Vagina (tissue), 2 donors: ENCODE data around the gene FAIM2. TPM values are rescaled to one million over a fixed set of nuclear protein-coding genes. Genes with fewer than 3 reads are reported as not detected.

Experiments
- DNase-seq, 2 donors: peaks; one replicate each; pipeline ENCODE4 v3.0.0-alpha.2; 2017; ENCODE audit errors: extremely low spot score in 2 of 2
- H3K27ac ChIP-seq: fragments of 200-600 bp; sonication (generic); one replicate; pipeline ENCODE4 v1.5.1; 2019
- H3K27me3 ChIP-seq: fragments of 200-600 bp; sonication (generic); one replicate; pipeline ENCODE4 v1.5.1; 2019
- H3K36me3 ChIP-seq, 2 donors: fragments of 200-600 bp; sonication (generic); one replicate each; pipeline ENCODE4 v1.5.1; 2017 to 2019
- H3K4me1 ChIP-seq: fragments of 200-600 bp; sonication (generic); one replicate; pipeline ENCODE4 v1.5.1; 2019
- H3K4me3 ChIP-seq, 2 donors: fragments of 200-600 bp; sonication (generic); 1 replicate in 1 of 2; 2 replicates in 1 of 2; pipeline ENCODE4 v1.5.1; 2016 to 2019
- H3K9me3 ChIP-seq: fragments of 200-600 bp; sonication (generic); one replicate; pipeline ENCODE4 v1.5.1; 2019
- POLR2A ChIP-seq, 2 donors: fragments of 450-650 bp; IDR thresholded peaks; one replicate each; pipeline ENCODE4 v1.6.1; 2017; ENCODE audit warnings: antibody characterized with exemption in 2 of 2, mild to moderate bottlenecking in 2 of 2, moderate library complexity in 2 of 2
- POLR2AphosphoS5 ChIP-seq, 2 donors: sonication (generic); formaldehyde crosslinking; IDR thresholded peaks; one replicate each; pipeline ENCODE4 v1.9.0; 2017; ENCODE audit warnings: antibody characterized with exemption in 2 of 2, mild to moderate bottlenecking in 2 of 2, low read depth in 1 of 2; ENCODE audit not compliant: insufficient read depth in 1 of 2
- intact Hi-C: fragments of 100-400 bp; cut with DNase I; formaldehyde crosslinking; loops from one replicate; pipeline ENCODE4 v1.15.1; 2023
- total RNA-seq: library from RNA; depleted of rRNA; stranded (reverse); fragments of >200 nt; gene quantifications from one replicate; pipeline ENCODE4 v1.2.3, GENCODE V29; 2016
- TF ChIP-seq, protein P1 (sequence below), 3 experiments: fragments of 450-650 bp in 2 of 3; fragments of 200-600 bp in 1 of 3; sonication (generic) in 1 of 3; IDR thresholded peaks; one replicate each; pipeline ENCODE4 v1.5.1; 2017 to 2019; ENCODE audit warnings: antibody characterized with exemption in 3 of 3, mild to moderate bottlenecking in 2 of 3, moderate library complexity in 2 of 3

The FAIM2 gene
- total RNA-seq, 1 donor from 2014 or later: 19.4 TPM

DNA sequence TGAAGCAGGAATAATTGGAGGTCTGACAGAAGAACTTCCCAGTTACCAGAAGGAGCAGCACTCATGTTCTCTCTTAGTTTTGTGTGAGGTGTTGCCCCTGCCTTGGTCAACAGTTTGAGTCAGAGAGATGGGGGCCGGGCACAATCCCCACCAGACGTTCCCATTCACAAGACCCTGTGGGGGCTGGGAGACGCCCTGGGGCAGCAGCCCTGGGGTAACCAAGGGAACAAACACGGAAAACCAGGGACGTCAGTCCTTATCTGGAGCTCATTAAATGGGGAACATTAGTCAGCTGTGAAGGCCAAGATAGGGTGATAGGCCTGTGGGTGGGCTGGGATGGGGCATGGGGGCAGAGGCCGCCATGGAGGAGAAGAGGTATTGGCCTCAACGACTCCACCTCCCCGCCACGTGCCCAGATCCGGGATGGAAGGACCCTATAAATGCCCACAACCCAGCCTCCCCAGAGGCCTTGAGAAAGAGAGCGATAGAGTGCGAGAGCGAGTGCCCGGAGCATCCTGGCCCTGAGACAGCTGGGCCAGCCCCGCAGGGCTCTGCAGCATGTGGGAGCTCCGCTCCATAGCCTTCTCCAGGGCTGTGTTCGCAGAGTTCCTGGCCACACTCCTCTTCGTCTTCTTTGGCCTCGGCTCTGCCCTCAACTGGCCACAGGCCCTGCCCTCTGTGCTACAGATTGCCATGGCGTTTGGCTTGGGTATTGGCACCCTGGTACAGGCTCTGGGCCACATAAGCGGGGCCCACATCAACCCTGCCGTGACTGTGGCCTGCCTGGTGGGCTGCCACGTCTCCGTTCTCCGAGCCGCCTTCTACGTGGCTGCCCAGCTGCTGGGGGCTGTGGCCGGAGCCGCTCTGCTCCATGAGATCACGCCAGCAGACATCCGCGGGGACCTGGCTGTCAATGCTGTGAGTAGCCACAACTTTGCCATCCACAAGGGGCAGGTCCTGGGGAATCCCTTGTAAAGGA lies 46.9 kb upstream of the FAIM2 start, which contains the start of gene AQP2:
AQP2 (plus strand) TSS at position 465 of the 979 bp plus-strand sequence; CDS start at position 559, 94 bp downstream.
- H3K27me3 ChIP-seq: no peaks in the 10 kb centered on the region

DNA sequence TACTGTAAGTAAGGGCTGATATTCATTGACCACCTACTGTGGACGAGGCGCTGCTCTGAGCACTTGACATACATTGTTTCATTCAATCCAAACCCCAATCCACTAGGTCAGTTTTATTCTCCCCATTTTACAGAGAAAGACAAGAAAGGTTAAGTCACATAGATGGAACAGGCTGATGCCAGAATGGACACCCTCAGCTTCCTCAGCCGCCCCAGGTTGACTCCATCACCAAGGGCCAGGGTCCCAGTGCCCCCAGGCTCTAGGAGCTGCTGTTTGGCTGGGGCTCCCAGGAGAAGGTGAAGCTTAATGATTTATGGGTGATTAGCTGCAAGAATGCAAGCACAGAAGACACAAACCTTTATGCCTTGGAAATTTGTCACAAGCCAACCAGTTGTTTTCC lies 46.2 kb upstream of the FAIM2 start:
- Histone ChIP-seq H3K27me3 (no peaks in the 10 kb centered on the region), H3K9me3 (no peaks in the 10 kb centered on the region), H3K36me3 (no peaks in the 10 kb centered on the region), H3K4me1 (peaks cover 11% of the 10 kb centered on the region), H3K27ac (no peak overlapping the region), H3K4me3 (no peak overlapping the region)
- intact Hi-C loops: loop anchor here (5.0 kb wide), 1 partner anchor 83 kb away; no protein-coding TSS in a partner anchor
- TF ChIP-seq, protein P1, sequence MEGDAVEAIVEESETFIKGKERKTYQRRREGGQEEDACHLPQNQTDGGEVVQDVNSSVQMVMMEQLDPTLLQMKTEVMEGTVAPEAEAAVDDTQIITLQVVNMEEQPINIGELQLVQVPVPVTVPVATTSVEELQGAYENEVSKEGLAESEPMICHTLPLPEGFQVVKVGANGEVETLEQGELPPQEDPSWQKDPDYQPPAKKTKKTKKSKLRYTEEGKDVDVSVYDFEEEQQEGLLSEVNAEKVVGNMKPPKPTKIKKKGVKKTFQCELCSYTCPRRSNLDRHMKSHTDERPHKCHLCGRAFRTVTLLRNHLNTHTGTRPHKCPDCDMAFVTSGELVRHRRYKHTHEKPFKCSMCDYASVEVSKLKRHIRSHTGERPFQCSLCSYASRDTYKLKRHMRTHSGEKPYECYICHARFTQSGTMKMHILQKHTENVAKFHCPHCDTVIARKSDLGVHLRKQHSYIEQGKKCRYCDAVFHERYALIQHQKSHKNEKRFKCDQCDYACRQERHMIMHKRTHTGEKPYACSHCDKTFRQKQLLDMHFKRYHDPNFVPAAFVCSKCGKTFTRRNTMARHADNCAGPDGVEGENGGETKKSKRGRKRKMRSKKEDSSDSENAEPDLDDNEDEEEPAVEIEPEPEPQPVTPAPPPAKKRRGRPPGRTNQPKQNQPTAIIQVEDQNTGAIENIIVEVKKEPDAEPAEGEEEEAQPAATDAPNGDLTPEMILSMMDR (IDR thresholded peaks at IDR 0.05): no peak
- TF ChIP-seq POLR2AphosphoS5 (IDR thresholded peaks at IDR 0.05; ENCODE audit: insufficient read depth in 1 of 2, low read depth in 1 of 2) (no peak), POLR2A (IDR thresholded peaks at IDR 0.05) (no peak)
- no peak for DNase-seq

More for the DNA sequence above, 46.9 kb upstream of the FAIM2 start, which contains the start of gene AQP2:
- DNase-seq: no peak
- Histone ChIP-seq H3K27ac (no peak within 1 kb of the TSS), H3K4me3 (no peak within 1 kb of the TSS), H3K9me3 (no peaks in the 10 kb centered on the region), H3K36me3 (no peaks in the 10 kb centered on the region), H3K4me1 (peaks cover 5% of the 10 kb centered on the region)
- TF ChIP-seq, protein P1 (IDR thresholded peaks at IDR 0.05): no peak
- no peak for TF ChIP-seq POLR2AphosphoS5 (IDR thresholded peaks at IDR 0.05; ENCODE audit: insufficient read depth in 1 of 2, low read depth in 1 of 2)
- TF ChIP-seq POLR2A (IDR thresholded peaks at IDR 0.05): no peak
- intact Hi-C loops: loop anchor here (5.0 kb wide), 1 partner anchor 83 kb away; no protein-coding TSS in a partner anchor

DNA sequence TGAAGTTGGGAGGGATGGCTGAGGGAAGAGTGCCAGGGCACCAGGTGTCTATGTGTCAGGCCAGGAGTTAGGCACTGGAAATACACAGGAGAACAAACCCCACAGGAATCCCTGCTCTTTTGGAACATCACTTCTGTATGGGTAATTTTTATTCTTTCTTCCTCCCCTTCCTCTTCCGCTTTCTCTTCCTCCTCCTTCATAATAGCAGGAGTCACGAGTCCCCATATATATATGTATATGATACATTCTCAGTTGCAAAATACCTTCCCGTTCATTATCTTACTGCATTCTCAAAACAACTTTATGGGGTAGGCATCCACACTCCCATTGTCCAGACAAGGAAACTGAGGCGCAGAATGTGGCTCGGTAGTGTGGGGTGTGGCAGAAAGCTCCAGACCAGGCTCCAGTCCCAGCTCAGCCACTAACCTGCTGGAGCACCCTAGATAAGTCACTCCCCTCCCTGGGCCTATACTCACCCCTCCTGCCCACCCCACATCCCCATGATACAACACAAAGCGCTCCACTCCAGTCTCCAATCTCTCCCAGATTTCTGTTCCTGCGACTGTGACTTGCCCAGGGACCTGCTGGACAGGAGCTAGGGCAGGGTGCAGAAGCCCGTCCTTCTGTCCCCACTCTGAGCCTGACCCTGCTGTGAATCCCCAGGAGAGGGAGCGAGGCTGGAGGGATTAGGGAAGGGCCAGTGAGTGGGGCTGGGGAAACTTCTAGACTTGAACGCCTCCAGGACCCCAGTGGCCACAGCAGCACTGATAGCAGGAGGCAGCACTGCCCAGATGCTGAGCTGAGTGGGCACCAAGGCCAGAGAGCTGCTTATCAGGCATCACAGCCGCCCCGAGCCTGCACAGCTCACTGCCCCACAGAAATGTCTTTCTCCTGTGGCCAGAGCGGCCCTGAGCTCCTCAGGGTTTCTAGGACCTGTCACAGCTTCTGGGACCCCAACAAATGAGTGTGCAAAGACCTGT lies 45.5 kb upstream of the FAIM2 start:
- Histone ChIP-seq H3K9me3 (no peaks in the 10 kb centered on the region), H3K27me3 (no peaks in the 10 kb centered on the region), H3K4me3 (no peak overlapping the region), H3K4me1 (peaks cover 11% of the 10 kb centered on the region), H3K27ac (no peak overlapping the region), H3K36me3 (no peaks in the 10 kb centered on the region)
- intact Hi-C loops: no loop called here
- DNase-seq: no peak
- TF ChIP-seq POLR2AphosphoS5 (IDR thresholded peaks at IDR 0.05; ENCODE audit: insufficient read depth in 1 of 2, low read depth in 1 of 2) (no peak), POLR2A (IDR thresholded peaks at IDR 0.05) (no peak)
- TF ChIP-seq, protein P1 (IDR thresholded peaks at IDR 0.05): no peak

DNA sequence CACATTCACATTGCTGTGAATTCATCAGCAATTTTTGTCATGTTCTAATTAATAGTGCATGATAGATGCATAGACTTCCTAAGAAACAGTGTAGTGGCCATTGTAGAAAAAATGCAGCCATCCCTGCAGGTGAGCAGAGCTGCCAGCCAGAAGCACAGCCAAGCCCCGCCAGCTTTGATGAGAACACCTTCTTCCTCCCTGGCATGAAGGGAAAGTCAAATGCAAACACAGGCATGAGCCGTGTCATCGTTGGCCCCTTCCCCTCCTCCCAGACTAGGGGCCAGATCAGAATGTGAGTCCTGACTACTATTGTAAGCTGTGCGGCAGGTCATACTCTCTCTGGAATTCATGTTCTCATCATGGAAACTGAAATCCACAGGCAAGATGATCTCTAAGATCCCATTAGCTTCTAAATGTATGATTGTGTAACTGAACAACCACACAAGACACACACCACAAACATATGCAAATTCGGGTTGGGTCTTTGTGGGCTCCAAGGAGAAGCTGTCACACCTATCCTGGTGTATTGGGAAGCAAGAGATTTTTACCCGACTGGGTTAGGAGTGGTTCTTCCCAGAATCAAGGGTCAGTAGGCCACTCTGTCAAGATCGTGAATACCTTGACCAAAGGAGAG lies 44.0 kb upstream of the FAIM2 start:
- no peak overlapping the region for H3K4me3 ChIP-seq
- no peaks in the 10 kb centered on the region for H3K36me3 ChIP-seq
- intact Hi-C loops: no loop called here
- H3K27me3 ChIP-seq: no peaks in the 10 kb centered on the region
- DNase-seq: no peak
- TF ChIP-seq POLR2AphosphoS5 (IDR thresholded peaks at IDR 0.05; ENCODE audit: insufficient read depth in 1 of 2, low read depth in 1 of 2) (no peak), POLR2A (IDR thresholded peaks at IDR 0.05) (no peak)
- TF ChIP-seq, protein P1 (IDR thresholded peaks at IDR 0.05): no peak
- peaks cover 16% of the 10 kb centered on the region for H3K4me1 ChIP-seq
- H3K9me3 ChIP-seq: no peaks in the 10 kb centered on the region
- H3K27ac ChIP-seq: no peak overlapping the region
